SW 1271 (cell line): ENCODE measurements around the gene GLIPR2.

ENCODE experiments used
- DNase-seq, 2 experiments: peaks; one replicate each; lab custom pipeline; 2025; lab: John Stamatoyannopoulos, UW

GLIPR2 gene

DNA sequence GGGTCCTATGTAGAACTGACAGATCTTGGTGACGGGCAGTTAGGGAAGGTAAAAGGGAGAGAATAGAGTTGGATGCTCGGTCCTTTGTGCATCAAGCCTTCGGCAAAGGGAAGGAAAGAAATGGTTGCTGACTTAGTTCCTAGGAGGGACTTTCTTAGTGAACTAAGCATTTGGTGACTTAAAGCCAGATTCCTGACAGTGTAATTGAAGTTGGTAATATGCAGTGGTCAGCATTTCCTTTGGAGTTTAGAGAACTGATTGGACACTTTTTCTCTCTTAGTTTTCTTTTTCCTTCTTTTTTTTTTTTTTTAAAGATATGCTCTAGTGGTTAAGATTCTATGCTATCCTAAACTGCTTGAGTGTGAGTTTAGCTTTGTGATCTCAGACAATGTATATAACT, 56.5 kb downstream of the GLIPR2 start:
- DNase-seq = no peak

GRCh38 chr9:36194326-36195000, 57.9 kb downstream of the GLIPR2 start:
- no peak for DNase-seq

DNA sequence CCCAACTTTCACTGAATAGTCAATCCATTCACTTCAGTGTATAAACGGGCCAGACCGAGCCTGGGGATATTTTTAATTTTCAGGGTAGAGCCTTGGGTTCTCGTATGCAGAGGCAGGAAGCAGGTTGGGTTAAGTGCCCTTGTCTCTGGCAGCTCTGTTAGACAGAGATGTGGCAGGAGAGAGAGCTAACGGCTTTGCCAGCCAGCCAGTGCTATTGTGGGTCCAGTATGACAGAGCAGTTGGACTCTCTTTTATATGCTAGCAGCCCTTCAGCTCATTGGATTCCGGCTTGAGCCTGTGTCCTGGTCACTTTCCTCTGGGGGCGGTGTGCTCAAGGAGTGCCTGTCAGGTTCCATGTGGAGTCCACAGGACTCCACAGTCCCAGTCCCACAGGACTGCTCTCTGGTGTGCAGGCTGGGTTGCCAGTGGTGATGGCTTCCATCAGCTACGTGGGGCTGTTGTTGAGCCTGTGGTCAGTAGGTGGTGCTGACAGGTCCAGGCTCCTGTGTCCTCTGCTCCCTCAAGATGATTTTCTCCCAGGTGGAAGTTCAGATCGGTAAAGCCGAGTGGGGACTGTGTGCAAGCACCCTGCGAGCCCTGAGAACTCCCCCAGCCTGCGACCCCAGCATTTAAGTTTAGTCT, 68.5 kb downstream of the GLIPR2 start:
- no peak for DNase-seq

DNA sequence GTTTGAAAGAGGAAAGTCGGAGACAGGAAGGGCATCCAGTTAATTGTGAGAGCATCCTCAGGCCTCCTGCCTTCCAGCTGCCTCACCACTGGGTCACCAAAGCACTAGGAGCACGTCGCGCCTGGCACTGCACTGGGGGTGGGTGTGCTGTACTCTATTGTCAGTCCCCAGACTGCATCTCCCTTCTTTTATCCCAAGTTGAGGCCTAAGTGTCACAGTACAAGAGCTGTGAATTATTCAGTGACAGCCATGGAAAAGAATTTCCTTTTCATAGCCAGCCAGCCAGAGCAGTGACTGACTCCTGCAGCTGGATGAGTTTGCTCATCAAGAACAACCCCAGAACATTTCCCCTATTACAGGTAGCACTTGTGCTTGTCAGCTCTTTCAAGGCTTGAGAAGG, 70.5 kb downstream of the GLIPR2 start:
- no peak for DNase-seq

DNA sequence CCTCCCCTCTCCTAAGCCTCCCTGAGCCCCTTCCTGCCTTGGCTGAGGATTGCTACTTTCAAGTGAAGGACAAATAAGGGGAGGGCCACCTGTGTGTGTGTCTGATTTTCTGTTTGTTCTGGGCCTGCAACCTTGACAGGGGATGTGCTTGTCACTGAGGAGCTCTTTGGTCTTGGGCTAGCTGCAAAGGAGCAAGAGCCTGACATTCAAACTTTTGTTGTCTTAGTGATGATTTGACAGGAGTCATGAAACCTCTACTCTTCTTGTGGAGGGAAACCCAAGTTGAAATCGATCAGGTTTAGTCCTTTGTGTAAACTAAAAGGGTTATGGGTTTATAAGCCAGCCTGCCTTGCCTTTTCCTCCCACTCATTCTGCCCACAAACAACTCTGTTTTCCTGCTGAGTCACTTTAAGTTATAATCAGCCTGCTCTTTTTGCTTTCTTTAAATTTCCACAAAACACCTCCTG, 71.0 kb downstream of the GLIPR2 start:
- DNase-seq = no peak

GRCh38 chr9:36208521-36209253, 72.2 kb downstream of the GLIPR2 start:
- no peak for DNase-seq

DNA sequence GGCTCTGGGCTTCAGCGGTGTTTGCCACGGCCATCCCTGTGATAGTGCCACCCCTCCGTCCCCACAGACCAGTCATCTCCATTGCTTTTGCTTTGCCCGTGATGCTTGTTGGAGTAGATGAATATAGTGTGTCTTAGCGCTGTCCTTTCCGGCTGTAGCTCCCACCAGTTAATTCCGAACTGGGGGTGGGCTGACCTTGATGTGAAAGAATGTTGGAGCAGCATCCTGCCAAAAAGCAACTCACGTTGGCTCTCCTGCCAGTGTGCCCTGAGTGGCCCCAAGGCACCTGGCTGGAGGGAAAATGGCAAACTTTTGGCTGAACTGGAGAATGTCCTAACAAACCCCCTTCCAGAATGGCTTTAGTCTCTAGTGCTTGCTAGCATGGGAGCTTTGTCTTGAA, 74.2 kb downstream of the GLIPR2 start:
- no peak for DNase-seq

- no peak for DNase-seq
Measured at GRCh38 chr9:36211510-36211909, 75.0 kb downstream of the GLIPR2 start.

DNA sequence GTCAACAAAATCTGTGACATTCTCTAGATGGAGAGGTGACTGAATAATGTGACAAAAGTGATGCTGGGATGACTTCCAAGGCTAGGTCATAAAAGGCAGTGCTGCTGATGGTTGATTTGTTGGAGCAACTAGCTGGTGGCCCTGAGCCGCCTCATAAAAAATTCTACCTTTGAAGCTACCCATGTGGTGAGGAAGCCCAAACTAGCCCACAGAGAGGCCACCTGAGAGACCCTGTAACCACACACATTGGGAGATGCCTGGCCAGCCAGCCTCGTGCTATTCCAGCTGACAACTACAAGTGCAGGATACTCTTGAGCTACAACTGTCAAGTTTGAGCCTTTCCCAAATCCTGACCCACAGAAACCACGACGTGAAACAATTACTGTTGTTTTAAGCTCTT, 76.9 kb downstream of the GLIPR2 start:
- no peak for DNase-seq
